IMR-90 (cell line): ENCODE measurements around the gene HECTD1. TPM values are rescaled to one million over a fixed set of nuclear protein-coding genes. Genes with fewer than 3 reads are reported as not detected.

ENCODE experiments used
- ATAC-seq: fragments of 200-7000 bp; cut with Tn5 transposase; 2 replicates; pipeline ENCODE4 v1.9.1; 2020; ENCODE audit warnings: low read depth, mild to moderate bottlenecking, moderate library complexity
- BruUV-seq: library from RNA; stranded (reverse); fragments of 400-500 nt; replicated peaks from 2 replicates; lab custom pipeline; 2021; lab: Mats Ljungman, UMichigan
- CTCF ChIA-PET: fragments of 300-600 bp; formaldehyde crosslinking; extraction: SDS; loops from one replicate; lab custom pipeline; 2021; ENCODE audit warnings: antibody characterized with exemption; lab: Yijun Ruan, JAX
- POLR2A ChIA-PET: fragments of 300-600 bp; sonication (Branson Sonifier 250); formaldehyde crosslinking; loops from one replicate; lab custom pipeline; 2022; ENCODE audit warnings: antibody characterized with exemption; ENCODE audit not compliant: unreplicated experiment; lab: Charles Lee
- DNase-seq: peaks from one replicate; pipeline ENCODE4 v3.0.0; 2013
- H2AFZ ChIP-seq: replicated peaks from 2 replicates; pipeline ENCODE3; 2013; ENCODE audit warnings: low read length, mild to moderate bottlenecking; ENCODE audit not compliant: poor library complexity
- H2AK5ac ChIP-seq: 2 replicates; pipeline ENCODE4 v1.6.1; 2013; ENCODE audit warnings: low read depth, low read length, inconsistent platforms
- H2AK9ac ChIP-seq: replicated peaks from 2 replicates; pipeline ENCODE3; 2013; ENCODE audit warnings: mild to moderate bottlenecking, low read depth, low read length, moderate library complexity; ENCODE audit not compliant: poor library complexity
- H2BK120ac ChIP-seq: 2 replicates; pipeline ENCODE4 v1.6.1; 2013; ENCODE audit warnings: low read depth, low read length, inconsistent platforms
- H2BK15ac ChIP-seq: 3 replicates; pipeline ENCODE4 v1.6.1; 2013; ENCODE audit warnings: low read depth, low read length, inconsistent platforms
- H2BK20ac ChIP-seq: 2 replicates; pipeline ENCODE4 v1.6.1; 2013; ENCODE audit warnings: low read depth, mild to moderate bottlenecking, inconsistent platforms, low read length, moderate library complexity
- H2BK5ac ChIP-seq: 2 replicates; pipeline ENCODE4 v1.6.1; 2013; ENCODE audit warnings: mild to moderate bottlenecking, low read depth, low read length, inconsistent platforms; ENCODE audit not compliant: poor library complexity, severe bottlenecking
- H3K14ac ChIP-seq: replicated peaks from 2 replicates; pipeline ENCODE4 v1.6.1; 2013; ENCODE audit warnings: low read depth, low read length, inconsistent platforms
- H3K18ac ChIP-seq: 2 replicates; pipeline ENCODE4 v1.6.1; 2013; ENCODE audit warnings: low read depth, low read length, control low read depth
- H3K23ac ChIP-seq: 2 replicates; pipeline ENCODE4 v1.6.1; 2013; ENCODE audit warnings: low read depth, low read length, inconsistent platforms
- H3K27ac ChIP-seq: 2 replicates; pipeline ENCODE4 v1.5.1; 2013; ENCODE audit warnings: mild to moderate bottlenecking, control low read depth, low read length; ENCODE audit not compliant: insufficient read depth
- H3K27me3 ChIP-seq: 2 replicates; pipeline ENCODE4 v1.6.1; 2013; ENCODE audit warnings: low read length; ENCODE audit not compliant: control insufficient read depth, insufficient read depth
- H3K36me3 ChIP-seq: 2 replicates; pipeline ENCODE4 v1.6.1; 2013; ENCODE audit warnings: low read length, mixed read lengths; ENCODE audit not compliant: control insufficient read depth, insufficient read depth
- H3K4ac ChIP-seq: 2 replicates; pipeline ENCODE4 v1.6.1; 2013; ENCODE audit warnings: low read depth, low read length, inconsistent platforms
- H3K4me1 ChIP-seq: 2 replicates; pipeline ENCODE4 v1.6.1; 2013; ENCODE audit warnings: low read length, mixed read lengths; ENCODE audit not compliant: control insufficient read depth, insufficient read depth
- H3K4me2 ChIP-seq: 2 replicates; pipeline ENCODE4 v1.6.1; 2013; ENCODE audit warnings: low read depth, mild to moderate bottlenecking, control low read depth, low read length, moderate library complexity
- H3K4me3 ChIP-seq: 2 replicates; pipeline ENCODE4 v1.5.1; 2013; ENCODE audit warnings: low read depth, mild to moderate bottlenecking, control low read depth, low read length, moderate library complexity; ENCODE audit not compliant: insufficient read depth
- H3K56ac ChIP-seq: 2 replicates; pipeline ENCODE4 v1.6.1; 2013; ENCODE audit warnings: low read length, inconsistent platforms; ENCODE audit not compliant: insufficient read depth; ENCODE audit errors: extremely low read depth
- H3K79me1 ChIP-seq, 2 experiments: 2 replicates each; pipeline ENCODE4 v1.6.1; 2013; ENCODE audit warnings: low read length in 2 of 2, inconsistent platforms in 1 of 2, low read depth in 1 of 2
- H3K9ac ChIP-seq: 2 replicates; pipeline ENCODE4 v1.6.1; 2013; ENCODE audit warnings: low read depth, low read length, control low read depth
- H3K9me1 ChIP-seq: 2 replicates; pipeline ENCODE4 v1.6.1; 2013; ENCODE audit warnings: low read length, inconsistent platforms; ENCODE audit not compliant: insufficient read depth
- H3K9me3 ChIP-seq: 2 replicates; pipeline ENCODE4 v1.6.1; 2013; ENCODE audit warnings: low read length; ENCODE audit not compliant: control insufficient read depth, insufficient read depth
- H4K20me1 ChIP-seq: 2 replicates; pipeline ENCODE4 v1.6.1; 2013; ENCODE audit warnings: low read length, inconsistent platforms; ENCODE audit not compliant: insufficient read depth
- H4K5ac ChIP-seq: 2 replicates; pipeline ENCODE4 v1.6.1; 2013; ENCODE audit warnings: mild to moderate bottlenecking, low read depth, low read length, control low read depth
- H4K8ac ChIP-seq, 2 experiments: 2 replicates each; pipeline ENCODE4 v1.6.1; 2013; ENCODE audit warnings: low read depth in 2 of 2, low read length in 2 of 2, control low read depth in 1 of 2, inconsistent platforms in 1 of 2
- H4K91ac ChIP-seq: 2 replicates; pipeline ENCODE4 v1.6.1; 2013; ENCODE audit warnings: low read depth, low read length, inconsistent platforms; ENCODE audit not compliant: insufficient read depth
- BHLHE40 ChIP-seq: fragments of 150-350 bp; IDR thresholded peaks from 2 replicates; pipeline ENCODE4 v1.6.1; 2016; ENCODE audit warnings: mild to moderate bottlenecking, low read depth, low read length
- CHD1 ChIP-seq: IDR thresholded peaks from 2 replicates; pipeline ENCODE4 v1.6.1; 2012; ENCODE audit warnings: low read depth, low read length, improper control_type of control experiment
- MAZ ChIP-seq: IDR thresholded peaks from 2 replicates; pipeline ENCODE4 v1.6.1; 2012; ENCODE audit warnings: low read depth, mild to moderate bottlenecking, low read length, improper control_type of control experiment, moderate library complexity, borderline replicate concordance
- MXI1 ChIP-seq: IDR thresholded peaks from 2 replicates; pipeline ENCODE4 v1.6.1; 2012; ENCODE audit warnings: low read depth, mild to moderate bottlenecking, low read length, moderate library complexity, borderline replicate concordance
- NFE2L2 ChIP-seq: fragments of 150-350 bp; IDR thresholded peaks from 2 replicates; pipeline ENCODE4 v1.6.1; 2016; ENCODE audit warnings: low read depth, mild to moderate bottlenecking, low read length
- POLR2A ChIP-seq: IDR thresholded peaks from 2 replicates; pipeline ENCODE4 v1.6.1; 2012; ENCODE audit warnings: mild to moderate bottlenecking, low read depth, low read length
- RAD21 ChIP-seq: IDR thresholded peaks from 2 replicates; pipeline ENCODE4 v1.6.1; 2012; ENCODE audit warnings: low read length, improper control_type of control experiment
- RCOR1 ChIP-seq: IDR thresholded peaks from 2 replicates; pipeline ENCODE4 v1.6.1; 2012; ENCODE audit warnings: mild to moderate bottlenecking, low read length, improper control_type of control experiment; ENCODE audit not compliant: insufficient replicate concordance
- SMC3 ChIP-seq: fragments of 150-350 bp; IDR thresholded peaks from 2 replicates; pipeline ENCODE4 v1.6.1; 2016; ENCODE audit warnings: low read depth, mild to moderate bottlenecking, antibody characterized with exemption, low read length, moderate library complexity
- WGBS, 2 experiments: methylation state at CpG; one replicate each; pipeline versions ENCODE4 v1.1.5 to v1.1.7; 2013; ENCODE audit warnings: missing lambda C conversion rate in 2 of 2; ENCODE audit not compliant: insufficient read length in 1 of 2; ENCODE audit errors: extremely low coverage in 2 of 2; 5-methylcytosine and 5-hydroxymethylcytosine counted together
- dilution Hi-C: fragments of 300-500 bp; cut with HindIII; formaldehyde crosslinking; loops from one replicate; pipeline ENCODE4 v1.14.3; 2018; ENCODE audit warnings: low sequenced_read_pairs; ENCODE audit not compliant: unreplicated experiment
- in situ Hi-C: fragments of 300-500 bp; cut with MboI; formaldehyde crosslinking; loops from 3 replicates; pipeline ENCODE4 v1.14.3; 2019; ENCODE audit warnings: low sequenced_read_pairs, inconsistent platforms, mixed read lengths
- intact Hi-C: fragments of 100-400 bp; cut with micrococcal nuclease; formaldehyde crosslinking; loops from 2 replicates; pipeline ENCODE4 v1.10.0; 2022
- polyA plus RNA-seq, 3 experiments: library from polyadenylated mRNA; depleted of rRNA; stranded (reverse); fragments of >200 nt; gene quantifications; 2 replicates each; pipeline ENCODE4 v1.2.3, GENCODE V29; 2012; ENCODE audit warnings: low replicate concordance in 1 of 3
- total RNA-seq: library from RNA; depleted of rRNA; stranded (reverse); fragments of >200 nt; gene quantifications from 2 replicates; pipeline ENCODE4 v1.2.3, GENCODE V29; 2012
- TF ChIP-seq, protein P1 (sequence below): fragments of 150-350 bp; IDR thresholded peaks from 2 replicates; pipeline ENCODE4 v1.6.1; 2016; ENCODE audit warnings: low read depth, mild to moderate bottlenecking, low read length, moderate library complexity, borderline replicate concordance
- TF ChIP-seq, protein P2 (sequence below): fragments of 150-350 bp; IDR thresholded peaks from 2 replicates; pipeline ENCODE4 v1.6.1; 2017; ENCODE audit warnings: mild to moderate bottlenecking, antibody characterized with exemption, low read length, low read depth
- TF ChIP-seq, protein P3 (sequence below): conservative IDR thresholded peaks from 2 replicates; pipeline ENCODE4 v1.5.1; 2012; ENCODE audit warnings: mild to moderate bottlenecking, low read depth, low read length, improper control_type of control experiment

Gene HECTD1
- total and polyA plus RNA-seq, 2 of the 4 experiments (the other 2 are of a cell fraction): 48.5 to 228 TPM

DNA sequence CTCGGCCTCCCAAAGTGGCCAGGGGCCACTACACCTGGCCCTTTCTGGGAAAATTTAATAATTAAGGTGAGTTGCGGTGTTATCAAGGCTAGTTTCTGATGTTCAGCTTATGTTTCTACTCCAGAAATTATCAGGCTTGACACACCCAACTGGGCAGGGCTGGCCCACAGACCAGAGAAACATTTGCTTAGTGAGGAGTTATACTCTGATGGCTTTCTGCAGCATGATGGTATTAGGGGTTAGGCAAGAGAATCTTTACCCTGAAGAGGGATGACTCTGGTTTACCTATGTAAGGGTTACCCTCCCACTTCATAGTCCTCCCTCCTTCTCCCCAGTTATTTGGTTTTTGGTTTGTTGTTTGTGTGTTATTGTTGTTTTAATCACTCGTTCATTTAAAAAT, 24.5 kb upstream of the HECTD1 start:
- H3K4me3 ChIP-seq: no peak overlapping the region
- ChIA-PET POLR2A (no interaction called here), CTCF (no interaction called here)
- H3K27ac ChIP-seq: no peak overlapping the region
- dilution Hi-C loops (no loop called here), intact Hi-C loops (no loop called here), in situ Hi-C loops (no loop called here)
- H3K23ac ChIP-seq: no peak overlapping the region
- H4K5ac ChIP-seq: no peak overlapping the region
- H3K4me1 ChIP-seq: no peaks in the 10 kb centered on the region
- BruUV-seq: no TSS peak
- no peak overlapping the region for H2AK5ac ChIP-seq
- H3K14ac ChIP-seq: no peak overlapping the region
- H4K20me1 ChIP-seq: no peaks in the 10 kb centered on the region
- no peaks in the 10 kb centered on the region for H3K79me1 ChIP-seq
- H3K27me3 ChIP-seq: no peaks in the 10 kb centered on the region
- no peak overlapping the region for H3K9ac ChIP-seq
- H2AFZ ChIP-seq: no peak overlapping the region
- no peak overlapping the region for H2BK15ac ChIP-seq
- H2BK120ac ChIP-seq: no peak overlapping the region
- no peak overlapping the region for H2AK9ac ChIP-seq
- H3K4ac ChIP-seq: no peak overlapping the region
- no peak overlapping the region for H2BK20ac ChIP-seq
- no peak overlapping the region for H3K56ac ChIP-seq
- H3K18ac ChIP-seq: no peak overlapping the region
- H2BK5ac ChIP-seq: no peak overlapping the region
- H3K36me3 ChIP-seq: no peaks in the 10 kb centered on the region
- H4K8ac ChIP-seq: no peak overlapping the region
- H4K91ac ChIP-seq: no peak overlapping the region
- no peaks in the 10 kb centered on the region; the same call in 1 of the 2 replicates for H3K9me1 ChIP-seq
- TF ChIP-seq NFE2L2: no peak
- TF ChIP-seq RAD21: no peak
- TF ChIP-seq MAZ: no peak
- no peak for TF ChIP-seq RCOR1
- TF ChIP-seq, protein P1, sequence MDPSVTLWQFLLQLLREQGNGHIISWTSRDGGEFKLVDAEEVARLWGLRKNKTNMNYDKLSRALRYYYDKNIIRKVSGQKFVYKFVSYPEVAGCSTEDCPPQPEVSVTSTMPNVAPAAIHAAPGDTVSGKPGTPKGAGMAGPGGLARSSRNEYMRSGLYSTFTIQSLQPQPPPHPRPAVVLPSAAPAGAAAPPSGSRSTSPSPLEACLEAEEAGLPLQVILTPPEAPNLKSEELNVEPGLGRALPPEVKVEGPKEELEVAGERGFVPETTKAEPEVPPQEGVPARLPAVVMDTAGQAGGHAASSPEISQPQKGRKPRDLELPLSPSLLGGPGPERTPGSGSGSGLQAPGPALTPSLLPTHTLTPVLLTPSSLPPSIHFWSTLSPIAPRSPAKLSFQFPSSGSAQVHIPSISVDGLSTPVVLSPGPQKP: no peak
- TF ChIP-seq, protein P2, sequence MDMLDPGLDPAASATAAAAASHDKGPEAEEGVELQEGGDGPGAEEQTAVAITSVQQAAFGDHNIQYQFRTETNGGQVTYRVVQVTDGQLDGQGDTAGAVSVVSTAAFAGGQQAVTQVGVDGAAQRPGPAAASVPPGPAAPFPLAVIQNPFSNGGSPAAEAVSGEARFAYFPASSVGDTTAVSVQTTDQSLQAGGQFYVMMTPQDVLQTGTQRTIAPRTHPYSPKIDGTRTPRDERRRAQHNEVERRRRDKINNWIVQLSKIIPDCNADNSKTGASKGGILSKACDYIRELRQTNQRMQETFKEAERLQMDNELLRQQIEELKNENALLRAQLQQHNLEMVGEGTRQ: no peak
- no peak for TF ChIP-seq MXI1
- TF ChIP-seq, protein P3, sequence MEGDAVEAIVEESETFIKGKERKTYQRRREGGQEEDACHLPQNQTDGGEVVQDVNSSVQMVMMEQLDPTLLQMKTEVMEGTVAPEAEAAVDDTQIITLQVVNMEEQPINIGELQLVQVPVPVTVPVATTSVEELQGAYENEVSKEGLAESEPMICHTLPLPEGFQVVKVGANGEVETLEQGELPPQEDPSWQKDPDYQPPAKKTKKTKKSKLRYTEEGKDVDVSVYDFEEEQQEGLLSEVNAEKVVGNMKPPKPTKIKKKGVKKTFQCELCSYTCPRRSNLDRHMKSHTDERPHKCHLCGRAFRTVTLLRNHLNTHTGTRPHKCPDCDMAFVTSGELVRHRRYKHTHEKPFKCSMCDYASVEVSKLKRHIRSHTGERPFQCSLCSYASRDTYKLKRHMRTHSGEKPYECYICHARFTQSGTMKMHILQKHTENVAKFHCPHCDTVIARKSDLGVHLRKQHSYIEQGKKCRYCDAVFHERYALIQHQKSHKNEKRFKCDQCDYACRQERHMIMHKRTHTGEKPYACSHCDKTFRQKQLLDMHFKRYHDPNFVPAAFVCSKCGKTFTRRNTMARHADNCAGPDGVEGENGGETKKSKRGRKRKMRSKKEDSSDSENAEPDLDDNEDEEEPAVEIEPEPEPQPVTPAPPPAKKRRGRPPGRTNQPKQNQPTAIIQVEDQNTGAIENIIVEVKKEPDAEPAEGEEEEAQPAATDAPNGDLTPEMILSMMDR: no peak
- TF ChIP-seq POLR2A: no peak
- TF ChIP-seq CHD1: no peak
- TF ChIP-seq SMC3: no peak
- TF ChIP-seq BHLHE40: no peak
- DNase-seq: no peak
- H3K9me3 ChIP-seq: no peaks in the 10 kb centered on the region
- H3K4me2 ChIP-seq: no peak overlapping the region
- no CpG with 5 or more reads among the region's 3 CpGs for WGBS, 2 experiments
- no peak for ATAC-seq
